Measurements from ENCODE around the gene SURF1.

SURF1 gene

DNA sequence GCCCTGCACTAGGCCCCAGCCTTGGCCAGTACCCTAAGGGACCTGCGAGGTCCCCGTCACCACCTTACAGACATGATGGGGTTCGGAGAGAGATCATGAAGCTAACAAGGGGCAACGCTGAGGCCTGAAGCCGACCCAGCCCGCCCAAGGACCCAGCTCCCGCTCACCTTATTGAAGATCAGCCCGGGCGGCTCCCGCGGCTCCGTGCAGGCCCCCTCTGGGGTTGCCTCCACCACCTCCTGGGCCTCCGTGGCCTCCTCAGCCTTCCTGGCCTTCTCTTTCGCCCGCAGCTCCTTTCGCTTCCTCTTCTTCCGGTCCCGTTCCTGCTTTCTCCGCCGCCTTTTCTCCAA is 23.9 kb downstream of the SURF1 start:
- TF ChIP-seq, protein P1, sequence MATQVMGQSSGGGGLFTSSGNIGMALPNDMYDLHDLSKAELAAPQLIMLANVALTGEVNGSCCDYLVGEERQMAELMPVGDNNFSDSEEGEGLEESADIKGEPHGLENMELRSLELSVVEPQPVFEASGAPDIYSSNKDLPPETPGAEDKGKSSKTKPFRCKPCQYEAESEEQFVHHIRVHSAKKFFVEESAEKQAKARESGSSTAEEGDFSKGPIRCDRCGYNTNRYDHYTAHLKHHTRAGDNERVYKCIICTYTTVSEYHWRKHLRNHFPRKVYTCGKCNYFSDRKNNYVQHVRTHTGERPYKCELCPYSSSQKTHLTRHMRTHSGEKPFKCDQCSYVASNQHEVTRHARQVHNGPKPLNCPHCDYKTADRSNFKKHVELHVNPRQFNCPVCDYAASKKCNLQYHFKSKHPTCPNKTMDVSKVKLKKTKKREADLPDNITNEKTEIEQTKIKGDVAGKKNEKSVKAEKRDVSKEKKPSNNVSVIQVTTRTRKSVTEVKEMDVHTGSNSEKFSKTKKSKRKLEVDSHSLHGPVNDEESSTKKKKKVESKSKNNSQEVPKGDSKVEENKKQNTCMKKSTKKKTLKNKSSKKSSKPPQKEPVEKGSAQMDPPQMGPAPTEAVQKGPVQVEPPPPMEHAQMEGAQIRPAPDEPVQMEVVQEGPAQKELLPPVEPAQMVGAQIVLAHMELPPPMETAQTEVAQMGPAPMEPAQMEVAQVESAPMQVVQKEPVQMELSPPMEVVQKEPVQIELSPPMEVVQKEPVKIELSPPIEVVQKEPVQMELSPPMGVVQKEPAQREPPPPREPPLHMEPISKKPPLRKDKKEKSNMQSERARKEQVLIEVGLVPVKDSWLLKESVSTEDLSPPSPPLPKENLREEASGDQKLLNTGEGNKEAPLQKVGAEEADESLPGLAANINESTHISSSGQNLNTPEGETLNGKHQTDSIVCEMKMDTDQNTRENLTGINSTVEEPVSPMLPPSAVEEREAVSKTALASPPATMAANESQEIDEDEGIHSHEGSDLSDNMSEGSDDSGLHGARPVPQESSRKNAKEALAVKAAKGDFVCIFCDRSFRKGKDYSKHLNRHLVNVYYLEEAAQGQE (IDR thresholded peaks at IDR 0.05; ENCODE audit: low read depth) = no peak
- TF ChIP-seq NFIC (IDR thresholded peaks at IDR 0.05) (no peak), TAF1 (IDR thresholded peaks at IDR 0.05; ENCODE audit: low read depth) (no peak), TCF12 (IDR thresholded peaks at IDR 0.05; ENCODE audit: low read depth) (no peak), RAD21 (IDR thresholded peaks at IDR 0.05; ENCODE audit: low read depth) (no peak), YY1 (IDR thresholded peaks at IDR 0.05; ENCODE audit: low read depth) (no peak), CEBPB (IDR thresholded peaks at IDR 0.05) (no peak), EGR1 (IDR thresholded peaks at IDR 0.05) (no peak), TEAD4 (IDR thresholded peaks at IDR 0.05) (no peak)

DNA sequence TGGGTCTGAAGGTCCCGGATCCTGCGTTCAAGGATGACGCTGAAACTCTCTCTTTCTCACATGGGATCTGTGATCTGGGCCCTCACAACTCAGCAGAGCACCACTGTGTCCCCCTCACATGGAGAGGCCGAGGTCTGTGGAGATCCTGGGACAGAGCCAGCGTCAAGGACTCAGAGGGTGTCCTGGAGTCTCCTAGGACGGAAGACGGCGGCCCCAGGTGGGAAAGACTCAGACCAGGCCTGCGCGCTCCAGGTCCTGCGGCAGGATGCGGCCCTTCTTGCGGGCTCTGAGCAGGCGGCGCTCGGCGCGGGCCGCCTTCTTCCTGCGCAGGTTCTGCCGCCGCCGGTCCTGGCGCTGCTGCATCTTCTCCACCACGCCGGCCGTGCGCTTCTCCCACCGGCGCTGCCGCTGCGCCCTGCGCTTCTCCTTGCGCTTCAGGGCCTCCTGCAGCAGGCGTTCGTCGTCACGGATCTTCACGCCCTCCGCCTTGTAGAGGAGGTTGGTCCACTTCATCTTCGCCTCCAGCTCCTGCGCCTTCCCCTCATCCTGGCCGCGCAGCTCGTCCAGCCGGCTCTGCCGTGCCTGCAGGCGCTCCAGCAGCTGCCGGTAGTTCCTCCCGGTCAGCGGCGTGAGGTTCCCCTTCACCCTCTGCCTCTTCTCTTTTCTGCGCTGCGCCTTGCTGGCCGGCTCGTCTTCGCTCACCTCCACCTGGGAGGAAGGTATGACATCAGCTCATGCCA is 24.5 kb downstream of the SURF1 start:
- no peak for TF ChIP-seq CEBPB (IDR thresholded peaks at IDR 0.05)
- TF ChIP-seq YY1 (IDR thresholded peaks at IDR 0.05; ENCODE audit: low read depth) = no peak
- TF ChIP-seq, protein P2, sequence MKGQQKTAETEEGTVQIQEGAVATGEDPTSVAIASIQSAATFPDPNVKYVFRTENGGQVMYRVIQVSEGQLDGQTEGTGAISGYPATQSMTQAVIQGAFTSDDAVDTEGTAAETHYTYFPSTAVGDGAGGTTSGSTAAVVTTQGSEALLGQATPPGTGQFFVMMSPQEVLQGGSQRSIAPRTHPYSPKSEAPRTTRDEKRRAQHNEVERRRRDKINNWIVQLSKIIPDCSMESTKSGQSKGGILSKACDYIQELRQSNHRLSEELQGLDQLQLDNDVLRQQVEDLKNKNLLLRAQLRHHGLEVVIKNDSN (IDR thresholded peaks at IDR 0.05) = no peak
- TF ChIP-seq NFIC (IDR thresholded peaks at IDR 0.05) = no peak
- no peak for TF ChIP-seq TCF12 (IDR thresholded peaks at IDR 0.05; ENCODE audit: low read depth)
- TF ChIP-seq, protein P1 (IDR thresholded peaks at IDR 0.05; ENCODE audit: low read depth) = no peak

DNA sequence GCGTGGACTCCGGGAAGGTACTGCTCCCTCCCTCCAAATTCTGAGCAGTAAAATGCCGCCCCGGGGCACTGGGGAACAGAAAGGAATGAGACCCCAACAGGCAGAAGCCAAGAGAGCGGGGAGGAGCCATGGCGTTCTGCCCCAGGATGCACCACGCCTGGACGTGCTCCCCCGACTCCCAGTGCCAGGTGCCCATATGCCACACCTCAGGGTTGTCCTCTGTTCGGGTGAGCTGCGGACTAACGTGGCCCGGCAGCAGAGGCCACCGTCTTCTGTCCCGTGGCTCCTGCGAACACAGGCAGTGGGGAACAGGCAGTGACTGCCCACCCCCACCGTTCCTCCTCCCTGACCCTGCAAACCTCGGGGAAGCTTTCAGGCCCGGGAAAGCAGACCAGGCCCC is 25.1 kb downstream of the SURF1 start:
- TF ChIP-seq EGR1 (IDR thresholded peaks at IDR 0.05) (no peak), EP300 (IDR thresholded peaks at IDR 0.05; ENCODE audit: borderline replicate concordance) (no peak), NFIC (IDR thresholded peaks at IDR 0.05) (no peak), TEAD4 (IDR thresholded peaks at IDR 0.05) (no peak), CREB1 (IDR thresholded peaks at IDR 0.05; ENCODE audit: low read depth) (no peak)
- TF ChIP-seq, protein P3, sequence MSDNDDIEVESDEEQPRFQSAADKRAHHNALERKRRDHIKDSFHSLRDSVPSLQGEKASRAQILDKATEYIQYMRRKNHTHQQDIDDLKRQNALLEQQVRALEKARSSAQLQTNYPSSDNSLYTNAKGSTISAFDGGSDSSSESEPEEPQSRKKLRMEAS (IDR thresholded peaks at IDR 0.05) = no peak
- TF ChIP-seq, protein P1 (IDR thresholded peaks at IDR 0.05; ENCODE audit: low read depth) = no peak

DNA sequence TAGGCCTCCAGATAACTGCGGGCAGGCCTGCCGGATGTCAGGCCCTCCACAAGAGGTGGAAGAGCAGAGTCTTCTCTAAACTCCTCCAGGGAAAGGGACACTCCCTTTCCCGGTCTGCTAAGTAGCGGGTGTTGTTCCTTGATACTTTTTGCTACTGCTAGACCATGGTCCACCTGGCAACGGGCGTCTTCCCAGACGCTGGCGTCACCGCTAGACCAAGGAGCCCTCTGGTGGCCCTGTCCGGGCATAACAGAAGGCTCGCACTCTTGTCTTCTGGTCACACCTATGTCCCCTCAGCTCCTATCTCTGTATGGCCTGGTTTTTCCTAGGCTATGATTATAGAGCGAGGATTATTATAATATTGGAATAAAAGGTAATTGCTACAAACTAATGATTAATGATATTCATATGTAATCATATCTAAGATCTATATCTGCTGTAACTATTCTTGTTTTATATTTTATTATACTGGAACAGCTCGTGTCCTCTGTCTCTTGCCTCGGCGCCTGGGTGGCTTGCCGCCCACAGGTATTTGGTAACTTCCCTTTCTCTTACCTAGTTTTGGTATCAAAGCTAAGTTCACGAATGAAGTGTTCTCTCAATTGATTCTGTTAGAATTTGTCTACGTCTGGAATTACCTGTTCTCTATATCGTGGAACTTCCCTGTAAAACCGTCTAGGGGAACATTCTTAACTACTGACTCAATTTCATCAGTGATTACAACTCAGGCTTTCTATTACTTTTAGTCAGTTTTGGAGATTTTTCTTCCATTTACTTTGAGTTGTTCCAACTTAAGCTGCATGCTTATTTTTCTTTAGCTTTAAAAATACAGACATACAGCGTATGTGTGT is 26.8 kb downstream of the SURF1 start:
- TF ChIP-seq RAD21 (IDR thresholded peaks at IDR 0.05; ENCODE audit: low read depth) = peak; percentile 56

DNA sequence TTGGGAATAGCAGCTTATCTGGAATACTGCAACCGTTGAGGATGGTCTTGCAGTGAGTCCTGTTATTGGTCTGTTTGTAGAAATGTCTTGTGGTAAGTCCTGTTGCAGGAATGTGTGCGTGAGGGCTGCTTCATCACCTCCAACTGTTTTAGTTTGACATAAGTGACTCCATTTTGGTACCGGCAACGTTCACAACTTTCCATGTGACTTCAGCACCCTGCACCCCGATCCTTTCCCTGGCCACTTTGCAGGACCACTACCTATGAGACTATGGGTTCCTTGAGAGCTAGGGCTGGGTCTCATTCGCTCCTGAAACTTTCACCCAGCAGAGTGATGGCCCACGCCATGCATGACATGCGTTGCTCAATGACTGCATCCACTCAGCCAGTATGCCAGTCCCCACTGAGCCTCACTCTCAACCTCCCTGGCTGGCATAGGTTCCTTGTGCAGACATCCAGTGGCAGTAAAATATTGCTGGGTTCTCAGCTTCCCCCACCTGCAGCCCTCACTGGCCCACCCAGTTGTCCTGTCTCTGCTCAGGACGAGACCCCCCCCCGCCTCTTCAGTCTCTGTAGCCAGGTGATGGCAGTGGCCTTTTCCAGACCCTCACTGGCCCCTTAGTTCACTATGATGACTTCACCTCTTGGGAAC is 28.3 kb downstream of the SURF1 start:
- TF ChIP-seq, protein P1 (IDR thresholded peaks at IDR 0.05; ENCODE audit: low read depth) = no peak
- TF ChIP-seq EGR1 (IDR thresholded peaks at IDR 0.05) (no peak), YY1 (IDR thresholded peaks at IDR 0.05; ENCODE audit: low read depth) (no peak), FOXM1 (IDR thresholded peaks at IDR 0.05; ENCODE audit: borderline replicate concordance, low read depth) (no peak), TEAD4 (IDR thresholded peaks at IDR 0.05) (no peak), EP300 (IDR thresholded peaks at IDR 0.05; ENCODE audit: borderline replicate concordance) (no peak), TCF12 (IDR thresholded peaks at IDR 0.05; ENCODE audit: low read depth) (no peak), CREB1 (IDR thresholded peaks at IDR 0.05; ENCODE audit: low read depth) (no peak), CEBPB (IDR thresholded peaks at IDR 0.05) (no peak), ZBTB7A (IDR thresholded peaks at IDR 0.05; ENCODE audit: low read depth) (no peak), NFIC (IDR thresholded peaks at IDR 0.05) (no peak), RAD21 (IDR thresholded peaks at IDR 0.05; ENCODE audit: low read depth) (no peak), TAF1 (IDR thresholded peaks at IDR 0.05; ENCODE audit: low read depth) (no peak)
- TF ChIP-seq, protein P2 (IDR thresholded peaks at IDR 0.05) = no peak
- TF ChIP-seq, protein P3 (IDR thresholded peaks at IDR 0.05) = no peak

Measured in Ishikawa (cell line).